Measurements from ENCODE around the gene TMEM170B.
"Not testable (repeated sequence)": the region's sequence is repeated elsewhere in the genome, so short reads cannot be mapped to it uniquely, and the experiment has no call there.

TMEM170B gene

GRCh38 chr6:11538819-11539468, 1.4 kb downstream of the TMEM170B start:
- DNase-seq (ENCODE audit: low spot score in 2 of 2), result peak; percentile 10 to 22
- H3K4me1 ChIP-seq, result peaks cover 11% of the 10 kb centered on the region
- H3K27me3 ChIP-seq (ENCODE audit: low read depth), result no peaks in the 10 kb centered on the region
- no peaks in the 10 kb centered on the region for H3K9me3 ChIP-seq
- H3K4me3 ChIP-seq, result peak overlapping the region; percentile 66
- no peaks in the 10 kb centered on the region for H3K36me3 ChIP-seq (replicated peaks)
- in situ Hi-C loops (cut with MboI; ENCODE audit: low sequenced_read_pairs), result no loop called here

- H3K9me3 ChIP-seq, result no peaks in the 10 kb centered on the region
- no peaks in the 10 kb centered on the region for H3K36me3 ChIP-seq (replicated peaks)
- peaks cover 8% of the 10 kb centered on the region for H3K4me1 ChIP-seq
- in situ Hi-C loops (cut with MboI; ENCODE audit: low sequenced_read_pairs), result no loop called here
- DNase-seq (ENCODE audit: low spot score in 2 of 2), result no peak
- no peaks in the 10 kb centered on the region for H3K27me3 ChIP-seq (ENCODE audit: low read depth)
- no peak overlapping the region for H3K4me3 ChIP-seq
These were observed 5.3 kb downstream of the TMEM170B start for GRCh38 chr6:11542863-11543262.

- no peak for DNase-seq (ENCODE audit: low spot score in 2 of 2)
- H3K4me3 ChIP-seq, result no peak overlapping the region
- no peaks in the 10 kb centered on the region for H3K9me3 ChIP-seq
- H3K27me3 ChIP-seq (ENCODE audit: low read depth), result no peaks in the 10 kb centered on the region
- in situ Hi-C loops (cut with MboI; ENCODE audit: low sequenced_read_pairs), result no loop called here
- peaks cover 6% of the 10 kb centered on the region for H3K4me1 ChIP-seq
- H3K36me3 ChIP-seq (replicated peaks), result no peaks in the 10 kb centered on the region
These were observed 6.5 kb downstream of the TMEM170B start for GRCh38 chr6:11543919-11544518.

- H3K4me3 ChIP-seq; in situ Hi-C loops (cut with MboI; ENCODE audit: low sequenced_read_pairs); H3K36me3 ChIP-seq (replicated peaks); H3K9me3 ChIP-seq; DNase-seq (ENCODE audit: low spot score in 2 of 2); H3K4me1 ChIP-seq; H3K27me3 ChIP-seq (ENCODE audit: low read depth): not testable (repeated sequence)
These were observed 10.3 kb downstream of the TMEM170B start for GRCh38 chr6:11547846-11548245.

GRCh38 chr6:11548578-11548977, 11.0 kb downstream of the TMEM170B start:
- H3K27me3 ChIP-seq (ENCODE audit: low read depth); DNase-seq (ENCODE audit: low spot score in 2 of 2); in situ Hi-C loops (cut with MboI; ENCODE audit: low sequenced_read_pairs); H3K4me1 ChIP-seq; H3K36me3 ChIP-seq (replicated peaks); H3K4me3 ChIP-seq; H3K9me3 ChIP-seq: not testable (repeated sequence)

- no peaks in the 10 kb centered on the region for H3K27me3 ChIP-seq (ENCODE audit: low read depth)
- no peak for DNase-seq (ENCODE audit: low spot score in 2 of 2)
- no peaks in the 10 kb centered on the region for H3K4me1 ChIP-seq
- H3K9me3 ChIP-seq, result no peaks in the 10 kb centered on the region
- in situ Hi-C loops (cut with MboI; ENCODE audit: low sequenced_read_pairs), result no loop called here
- no peaks in the 10 kb centered on the region for H3K36me3 ChIP-seq (replicated peaks)
- no peak overlapping the region for H3K4me3 ChIP-seq
These were observed 13.5 kb downstream of the TMEM170B start for GRCh38 chr6:11551053-11551452.

GRCh38 chr6:11552442-11552841, 14.9 kb downstream of the TMEM170B start:
- no peak overlapping the region for H3K4me3 ChIP-seq
- H3K27me3 ChIP-seq (ENCODE audit: low read depth), result no peaks in the 10 kb centered on the region
- H3K36me3 ChIP-seq (replicated peaks), result no peaks in the 10 kb centered on the region
- H3K4me1 ChIP-seq, result no peaks in the 10 kb centered on the region
- no peaks in the 10 kb centered on the region for H3K9me3 ChIP-seq
- in situ Hi-C loops (cut with MboI; ENCODE audit: low sequenced_read_pairs), result no loop called here
- no peak for DNase-seq (ENCODE audit: low spot score in 2 of 2)

- Histone ChIP-seq H3K4me1 (no peaks in the 10 kb centered on the region), H3K4me3 (no peak overlapping the region), H3K27me3 (ENCODE audit: low read depth) (no peaks in the 10 kb centered on the region), H3K9me3 (no peaks in the 10 kb centered on the region), H3K36me3 (replicated peaks) (no peaks in the 10 kb centered on the region)
- in situ Hi-C loops (cut with MboI; ENCODE audit: low sequenced_read_pairs), result no loop called here
- no peak for DNase-seq (ENCODE audit: low spot score in 2 of 2)
These were observed 16.3 kb downstream of the TMEM170B start for GRCh38 chr6:11553824-11554223.

- DNase-seq (ENCODE audit: low spot score in 2 of 2), result no peak
- H3K4me1 ChIP-seq, result no peaks in the 10 kb centered on the region
- no peak overlapping the region for H3K4me3 ChIP-seq
- no peaks in the 10 kb centered on the region for H3K27me3 ChIP-seq (ENCODE audit: low read depth)
- H3K9me3 ChIP-seq, result no peaks in the 10 kb centered on the region
- in situ Hi-C loops (cut with MboI; ENCODE audit: low sequenced_read_pairs), result no loop called here
- H3K36me3 ChIP-seq (replicated peaks), result no peaks in the 10 kb centered on the region
These were observed 18.8 kb downstream of the TMEM170B start for GRCh38 chr6:11556309-11556708.

- no peak for DNase-seq (ENCODE audit: low spot score in 2 of 2)
- no peak overlapping the region for H3K4me3 ChIP-seq
- no peaks in the 10 kb centered on the region for H3K9me3 ChIP-seq
- no peaks in the 10 kb centered on the region for H3K4me1 ChIP-seq
- no peaks in the 10 kb centered on the region for H3K27me3 ChIP-seq (ENCODE audit: low read depth)
- H3K36me3 ChIP-seq (replicated peaks), result no peaks in the 10 kb centered on the region
- in situ Hi-C loops (cut with MboI; ENCODE audit: low sequenced_read_pairs), result no loop called here
These were observed 26.2 kb downstream of the TMEM170B start for GRCh38 chr6:11563793-11564192.

- DNase-seq (ENCODE audit: low spot score in 2 of 2), result no peak
- H3K9me3 ChIP-seq, result no peaks in the 10 kb centered on the region
- H3K4me3 ChIP-seq, result no peak overlapping the region
- H3K4me1 ChIP-seq, result peaks cover 5% of the 10 kb centered on the region
- in situ Hi-C loops (cut with MboI; ENCODE audit: low sequenced_read_pairs), result no loop called here
- no peaks in the 10 kb centered on the region for H3K36me3 ChIP-seq (replicated peaks)
- H3K27me3 ChIP-seq (ENCODE audit: low read depth), result no peaks in the 10 kb centered on the region
These were observed 29.1 kb downstream of the TMEM170B start for GRCh38 chr6:11566609-11567008.

GRCh38 chr6:11571073-11571472, 33.5 kb downstream of the TMEM170B start:
- Histone ChIP-seq H3K27me3 (ENCODE audit: low read depth) (no peaks in the 10 kb centered on the region), H3K4me1 (peaks cover 5% of the 10 kb centered on the region), H3K9me3 (no peaks in the 10 kb centered on the region), H3K4me3 (no peak overlapping the region), H3K36me3 (replicated peaks) (peaks cover 5% of the 10 kb centered on the region)
- in situ Hi-C loops (cut with MboI; ENCODE audit: low sequenced_read_pairs), result loop anchor here (10.0 kb wide), 2 partner anchors 76 to 426 kb away; no protein-coding TSS in a partner anchor
- DNase-seq (ENCODE audit: low spot score in 2 of 2), result no peak

- in situ Hi-C loops (cut with MboI; ENCODE audit: low sequenced_read_pairs), result loop anchor here (10.0 kb wide), 2 partner anchors 81 to 431 kb away; no protein-coding TSS in a partner anchor
- H3K9me3 ChIP-seq, result no peaks in the 10 kb centered on the region
- DNase-seq (ENCODE audit: low spot score in 2 of 2), result peak; percentile 73 to 79
These were observed 38.0 kb downstream of the TMEM170B start for GRCh38 chr6:11575408-11576033.

GRCh38 chr6:11580686-11581405, 43.3 kb downstream of the TMEM170B start:
- DNase-seq (ENCODE audit: low spot score in 2 of 2), result no peak
- in situ Hi-C loops (cut with MboI; ENCODE audit: low sequenced_read_pairs), result no loop called here
- no peak overlapping the region for H3K4me3 ChIP-seq
- peaks cover 3% of the 10 kb centered on the region for H3K36me3 ChIP-seq (replicated peaks)
- H3K27me3 ChIP-seq (ENCODE audit: low read depth), result no peaks in the 10 kb centered on the region
- no peaks in the 10 kb centered on the region for H3K9me3 ChIP-seq
- H3K4me1 ChIP-seq, result no peaks in the 10 kb centered on the region

More at GRCh38 chr6:11575408-11576033, 38.0 kb downstream of the TMEM170B start:
- no peak overlapping the region for H3K4me3 ChIP-seq
- H3K36me3 ChIP-seq (replicated peaks), result peaks cover 6% of the 10 kb centered on the region
- H3K4me1 ChIP-seq, result no peaks in the 10 kb centered on the region
- H3K27me3 ChIP-seq (ENCODE audit: low read depth), result no peaks in the 10 kb centered on the region
